Measurements from ENCODE around the gene LILRB1.

DNA sequence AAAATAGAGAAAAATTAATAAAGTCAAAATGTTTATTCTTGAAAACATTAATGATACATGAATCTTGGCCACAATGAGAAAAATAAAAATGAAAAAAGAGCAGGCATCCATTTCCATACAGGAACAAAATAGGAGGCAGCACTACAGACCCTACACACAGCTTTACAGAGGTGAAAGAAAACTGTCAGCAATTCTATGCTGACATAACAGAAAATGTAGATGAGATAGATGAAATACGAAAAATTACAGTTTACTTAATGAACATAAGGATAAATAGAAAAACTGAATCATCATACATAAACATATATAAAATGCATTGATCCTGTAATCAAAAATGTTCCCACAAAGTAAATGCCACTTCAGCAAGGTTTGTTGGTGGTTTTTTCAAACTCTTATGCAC, 38.1 kb downstream of the LILRB1 start:
- TF ChIP-seq, protein P1, sequence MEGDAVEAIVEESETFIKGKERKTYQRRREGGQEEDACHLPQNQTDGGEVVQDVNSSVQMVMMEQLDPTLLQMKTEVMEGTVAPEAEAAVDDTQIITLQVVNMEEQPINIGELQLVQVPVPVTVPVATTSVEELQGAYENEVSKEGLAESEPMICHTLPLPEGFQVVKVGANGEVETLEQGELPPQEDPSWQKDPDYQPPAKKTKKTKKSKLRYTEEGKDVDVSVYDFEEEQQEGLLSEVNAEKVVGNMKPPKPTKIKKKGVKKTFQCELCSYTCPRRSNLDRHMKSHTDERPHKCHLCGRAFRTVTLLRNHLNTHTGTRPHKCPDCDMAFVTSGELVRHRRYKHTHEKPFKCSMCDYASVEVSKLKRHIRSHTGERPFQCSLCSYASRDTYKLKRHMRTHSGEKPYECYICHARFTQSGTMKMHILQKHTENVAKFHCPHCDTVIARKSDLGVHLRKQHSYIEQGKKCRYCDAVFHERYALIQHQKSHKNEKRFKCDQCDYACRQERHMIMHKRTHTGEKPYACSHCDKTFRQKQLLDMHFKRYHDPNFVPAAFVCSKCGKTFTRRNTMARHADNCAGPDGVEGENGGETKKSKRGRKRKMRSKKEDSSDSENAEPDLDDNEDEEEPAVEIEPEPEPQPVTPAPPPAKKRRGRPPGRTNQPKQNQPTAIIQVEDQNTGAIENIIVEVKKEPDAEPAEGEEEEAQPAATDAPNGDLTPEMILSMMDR (IDR thresholded peaks at IDR 0.05), result no peak
- TF ChIP-seq POLR2A (IDR thresholded peaks at IDR 0.05), result no peak

All from uterus (tissue), 2 donors.